Lower lobe of right lung (tissue), 2 donors: ENCODE measurements around the gene NHSL1. TPM values are rescaled to one million over a fixed set of nuclear protein-coding genes. Genes with fewer than 3 reads are reported as not detected.
A peak's percentile ranks its signal among the peaks of the same experiment; 100 is the strongest.

Source experiments
- ATAC-seq, 2 donors: fragments of 200-7000 bp; cut with Tn5 transposase; one replicate each; pipeline ENCODE4 v1.9.1; 2020 to 2022; ENCODE audit warnings: mild to moderate bottlenecking in 2 of 2, moderate library complexity in 2 of 2
- DNase-seq: peaks from one replicate; pipeline ENCODE4 v3.0.0-alpha.2; 2020
- H3K27ac ChIP-seq: fragments of 200-600 bp; one replicate; pipeline ENCODE4 v1.8.0; 2022
- H3K27me3 ChIP-seq: fragments of 200-600 bp; one replicate; pipeline ENCODE4 v1.8.0; 2022; ENCODE audit warnings: low read depth
- H3K36me3 ChIP-seq: fragments of 200-600 bp; one replicate; pipeline ENCODE4 v1.8.0; 2022; ENCODE audit warnings: mild to moderate bottlenecking
- H3K4me1 ChIP-seq: fragments of 200-600 bp; one replicate; pipeline ENCODE4 v1.8.0; 2022
- H3K4me3 ChIP-seq: fragments of 200-600 bp; one replicate; pipeline ENCODE4 v1.8.0; 2022; ENCODE audit warnings: mild to moderate bottlenecking
- H3K9me3 ChIP-seq: fragments of 200-600 bp; one replicate; pipeline ENCODE4 v1.8.0; 2022
- CTCF ChIP-seq: fragments of 200-600 bp; IDR thresholded peaks from one replicate; pipeline ENCODE4 v1.8.0; 2022; ENCODE audit warnings: antibody characterized with exemption, mild to moderate bottlenecking
- intact Hi-C: fragments of 100-400 bp; cut with DNase I; formaldehyde crosslinking; loops from one replicate; pipeline ENCODE4 v1.11.0; 2022
- total RNA-seq: library from RNA; stranded (reverse); fragmentation: NEBNext Ultra II Directional; extraction: Animal tissue kit (Norgen Biotek cat#: 25700); gene quantifications from one replicate; pipeline ENCODE4 v1.2.1, GENCODE V29; 2021
- donor health status: DM: no; HTN: yes; CAD: no; lungs with severe emphysema.

Gene NHSL1
- total RNA-seq, 1 donor from 2014 or later: 63.7 TPM

- no peaks in the 10 kb centered on the region for H3K36me3 ChIP-seq
- TF ChIP-seq CTCF: no peak
- peaks cover 23% of the 10 kb centered on the region for H3K4me1 ChIP-seq
- intact Hi-C loops: no loop called here
- no peak overlapping the region for H3K27ac ChIP-seq
- H3K27me3 ChIP-seq: no peaks in the 10 kb centered on the region
- ATAC-seq: no peak
- no peaks in the 10 kb centered on the region for H3K9me3 ChIP-seq
- no peak overlapping the region for H3K4me3 ChIP-seq
- DNase-seq: no peak
These were observed 28.8 kb upstream of the NHSL1 start for GRCh38 chr6:138528137-138528536.

GRCh38 chr6:138527411-138528088 is 28.3 kb upstream of the NHSL1 start:
- H3K36me3 ChIP-seq: no peaks in the 10 kb centered on the region
- H3K27me3 ChIP-seq: no peaks in the 10 kb centered on the region
- no peaks in the 10 kb centered on the region for H3K9me3 ChIP-seq
- no peak for DNase-seq
- ATAC-seq: peak; percentile 59 to 79
- no peak overlapping the region for H3K4me3 ChIP-seq
- no peak for TF ChIP-seq CTCF
- intact Hi-C loops: no loop called here
- H3K27ac ChIP-seq: no peak overlapping the region
- peaks cover 21% of the 10 kb centered on the region for H3K4me1 ChIP-seq

GRCh38 chr6:138526822-138527235 is 27.5 kb upstream of the NHSL1 start:
- Histone ChIP-seq H3K36me3 (no peaks in the 10 kb centered on the region), H3K9me3 (no peaks in the 10 kb centered on the region), H3K4me3 (no peak overlapping the region), H3K4me1 (peaks cover 28% of the 10 kb centered on the region), H3K27me3 (no peaks in the 10 kb centered on the region), H3K27ac (no peak overlapping the region)
- DNase-seq (no peak), ATAC-seq (peak in 1 of 2 donors; percentile 48)
- intact Hi-C loops: no loop called here
- no peak for TF ChIP-seq CTCF

- H3K9me3 ChIP-seq: no peaks in the 10 kb centered on the region
- H3K4me1 ChIP-seq: peaks cover 32% of the 10 kb centered on the region
- H3K27ac ChIP-seq: no peak overlapping the region
- DNase-seq: no peak
- no peak overlapping the region for H3K4me3 ChIP-seq
- TF ChIP-seq CTCF: no peak
- H3K36me3 ChIP-seq: no peaks in the 10 kb centered on the region
- no peak for ATAC-seq
- intact Hi-C loops: no loop called here
- no peaks in the 10 kb centered on the region for H3K27me3 ChIP-seq
These were observed 26.1 kb upstream of the NHSL1 start for GRCh38 chr6:138525355-138525754.

GRCh38 chr6:138524526-138524925 is 25.2 kb upstream of the NHSL1 start:
- no peak overlapping the region for H3K27ac ChIP-seq
- H3K36me3 ChIP-seq: no peaks in the 10 kb centered on the region
- intact Hi-C loops: no loop called here
- peaks cover 32% of the 10 kb centered on the region for H3K4me1 ChIP-seq
- no peaks in the 10 kb centered on the region for H3K27me3 ChIP-seq
- no peak overlapping the region for H3K4me3 ChIP-seq
- TF ChIP-seq CTCF: no peak
- no peak for DNase-seq
- H3K9me3 ChIP-seq: no peaks in the 10 kb centered on the region
- no peak for ATAC-seq
